ENCODE results near the gene HSPB8. TPM values are rescaled to one million over a fixed set of nuclear protein-coding genes. Genes with fewer than 3 reads are reported as not detected.

The HSPB8 gene
- polyA plus RNA-seq, 1 donor, result 269 TPM

- DNase-seq (ENCODE audit: low read depth), result no peak
These were observed 7.4 kb upstream of the HSPB8 start for GRCh38 chr12:119171291-119171690.

GRCh38 chr12:119171691-119172425 is 6.9 kb upstream of the HSPB8 start:
- DNase-seq (ENCODE audit: low read depth), result no peak

GRCh38 chr12:119175081-119175480 is 3.6 kb upstream of the HSPB8 start:
- no peak for DNase-seq (ENCODE audit: low read depth)

GRCh38 chr12:119176267-119177055 is 2.3 kb upstream of the HSPB8 start:
- DNase-seq (ENCODE audit: low read depth), result peak; percentile 45

- DNase-seq (ENCODE audit: low read depth), result no peak
These were observed 1.7 kb upstream of the HSPB8 start for GRCh38 chr12:119177056-119177325.

GRCh38 chr12:119177724-119178380 is 879 bp upstream of the HSPB8 start:
- no peak for DNase-seq (ENCODE audit: low read depth)

- no peak for DNase-seq (ENCODE audit: low read depth)
These were observed 747 bp downstream of the HSPB8 start for GRCh38 chr12:119179335-119180021.

- DNase-seq (ENCODE audit: low read depth), result no peak
These were observed 1.8 kb downstream of the HSPB8 start for GRCh38 chr12:119180380-119181040.

- DNase-seq (ENCODE audit: low read depth), result no peak
These were observed 2.5 kb downstream of the HSPB8 start for GRCh38 chr12:119181202-119181601.

- no peak for DNase-seq (ENCODE audit: low read depth)
These were observed 3.2 kb downstream of the HSPB8 start for GRCh38 chr12:119181944-119182343.

GRCh38 chr12:119182701-119183493 is 4.2 kb downstream of the HSPB8 start:
- no peak for DNase-seq (ENCODE audit: low read depth)

- no peak for DNase-seq (ENCODE audit: low read depth)
These were observed 5.4 kb downstream of the HSPB8 start for GRCh38 chr12:119183942-119184695.

- no peak for DNase-seq (ENCODE audit: low read depth)
These were observed 16.5 kb downstream of the HSPB8 start for GRCh38 chr12:119195256-119195655.

- no peak for DNase-seq (ENCODE audit: low read depth)
These were observed 19.7 kb downstream of the HSPB8 start for GRCh38 chr12:119198440-119198839.

GRCh38 chr12:119200601-119201000 is 21.9 kb downstream of the HSPB8 start:
- no peak for DNase-seq (ENCODE audit: low read depth)

GRCh38 chr12:119201789-119202543 is 23.2 kb downstream of the HSPB8 start:
- DNase-seq (ENCODE audit: low read depth), result no peak

GRCh38 chr12:119202544-119202943 is 23.8 kb downstream of the HSPB8 start:
- DNase-seq (ENCODE audit: low read depth), result no peak

- no peak for DNase-seq (ENCODE audit: low read depth)
These were observed 25.4 kb downstream of the HSPB8 start for GRCh38 chr12:119204131-119204530.

GRCh38 chr12:119204671-119205285 is 26.0 kb downstream of the HSPB8 start:
- DNase-seq (ENCODE audit: low read depth), result no peak

Data from forelimb muscle (tissue), 1 donor.